Cerebellar nuclear complex (tissue), 1 donor: Measurements from ENCODE around the gene ARID5B.

ENCODE experiments used
- DNase-seq, 2 experiments: peaks; one replicate each; lab custom pipeline; 2025; lab: John Stamatoyannopoulos, UW

ARID5B gene

DNA sequence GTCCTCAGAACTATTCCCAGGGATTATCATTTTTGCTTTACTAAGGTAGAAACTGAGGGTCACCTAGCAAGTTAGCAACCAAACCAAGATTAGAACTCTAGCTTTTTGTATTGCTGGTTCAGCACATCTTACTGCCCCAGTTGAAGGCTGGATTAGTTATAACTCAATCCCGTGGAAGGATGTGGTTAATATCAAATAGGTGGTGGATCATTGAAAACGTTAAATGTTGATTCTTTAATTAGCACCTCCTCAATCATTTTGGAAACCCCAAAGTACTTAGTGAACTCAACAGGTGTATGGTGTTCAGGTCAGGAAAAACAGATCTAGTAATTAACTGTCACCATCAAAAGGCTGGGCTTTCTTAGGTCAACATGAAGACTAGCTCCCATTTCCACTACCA is 152.4 kb downstream of the ARID5B start:
- DNase-seq, result no peak

DNA sequence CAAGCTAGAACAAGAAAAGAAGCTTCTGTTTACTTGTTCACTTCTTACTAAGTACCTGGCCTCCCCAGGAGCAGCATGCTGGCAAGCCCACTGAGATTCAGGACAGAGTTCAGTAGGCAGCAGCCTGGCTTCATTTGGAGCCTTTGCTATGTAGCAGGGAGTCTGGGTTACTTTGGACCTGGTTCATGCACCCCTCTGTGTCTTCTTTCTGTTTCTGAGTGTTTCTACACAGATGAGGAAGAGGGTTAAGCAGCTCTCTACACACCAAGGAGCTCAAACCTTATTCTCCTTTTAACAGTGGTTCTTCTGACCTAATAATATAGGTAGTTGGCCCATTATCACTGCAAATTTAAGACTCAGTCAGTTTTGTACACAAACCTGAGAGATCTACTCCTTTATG is 152.9 kb downstream of the ARID5B start:
- DNase-seq, result no peak

DNA sequence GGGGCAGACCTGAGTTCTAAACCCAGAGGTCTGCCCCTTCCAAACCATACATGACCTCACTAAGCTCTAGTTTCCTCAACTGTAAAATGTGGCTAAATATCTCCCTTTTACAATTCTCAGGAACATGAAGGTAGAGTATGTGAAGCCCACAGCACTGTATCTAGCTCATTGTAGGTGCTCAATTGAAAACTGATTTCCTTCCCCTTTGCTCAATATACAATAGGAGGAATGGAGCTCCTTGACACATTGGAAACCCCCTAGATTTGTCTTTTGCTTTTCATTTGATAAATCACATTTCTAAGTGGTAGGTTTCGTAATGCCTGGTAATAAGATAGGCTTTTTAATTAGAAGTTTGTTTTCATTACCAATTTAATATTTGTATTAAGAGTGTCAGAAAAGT is 153.3 kb downstream of the ARID5B start:
- no peak for DNase-seq

DNA sequence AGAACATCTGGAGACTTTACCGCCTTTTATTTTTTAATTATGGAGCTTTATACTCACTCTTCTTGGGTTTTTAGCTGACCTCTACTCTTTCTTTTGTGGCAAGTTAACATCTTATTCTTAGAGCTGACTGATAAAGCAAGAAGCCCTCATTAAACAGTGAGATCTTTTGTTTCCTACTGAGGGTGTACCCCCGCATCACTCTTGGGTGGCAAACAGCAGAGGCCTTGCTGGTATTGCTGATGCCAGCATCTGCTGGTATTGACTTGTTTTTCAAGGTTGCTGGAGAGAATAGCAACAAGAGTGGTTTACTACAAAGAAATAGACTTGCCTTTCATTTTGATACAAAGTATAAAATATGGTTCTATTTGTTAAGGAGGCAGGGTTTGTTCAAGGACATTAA is 154.7 kb downstream of the ARID5B start:
- no peak for DNase-seq

DNA sequence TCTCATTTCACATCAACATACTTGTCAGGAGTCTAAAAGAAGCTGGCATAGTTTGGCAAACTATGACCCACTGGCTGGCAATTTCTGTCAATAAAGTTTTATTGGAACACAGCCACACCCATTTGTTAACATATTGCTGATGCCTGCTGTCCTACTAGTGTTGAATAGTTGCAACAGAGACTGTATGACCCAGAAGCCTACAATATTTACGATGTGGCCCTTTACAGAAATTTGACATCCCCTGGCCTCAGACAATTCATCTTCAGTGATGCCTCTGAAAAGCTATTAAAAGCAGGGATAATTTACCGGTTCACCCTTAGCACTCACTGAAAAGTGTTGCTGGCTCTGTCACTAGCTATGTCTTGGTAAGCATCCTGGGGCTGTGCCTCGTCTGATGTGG is 155.2 kb downstream of the ARID5B start:
- DNase-seq, result no peak

DNA sequence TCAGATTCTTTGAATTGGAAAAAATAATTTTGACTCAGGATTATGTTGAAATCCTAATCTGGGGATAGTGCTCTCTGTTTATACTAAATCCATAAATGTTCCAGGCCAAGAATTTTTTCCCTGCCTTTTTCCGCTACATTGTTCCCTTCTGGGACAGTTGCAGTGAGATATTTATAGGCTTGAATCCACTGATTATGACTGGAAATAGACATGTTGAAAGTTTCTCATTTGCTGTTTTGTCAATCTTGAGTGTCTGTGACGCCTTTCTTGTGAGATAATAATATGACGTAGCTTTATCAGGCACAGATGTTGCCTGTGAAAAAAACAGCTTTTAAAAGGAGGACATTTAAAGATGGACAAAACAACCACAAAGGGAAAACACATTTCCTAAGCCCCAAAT is 155.9 kb downstream of the ARID5B start:
- DNase-seq, result no peak

DNA sequence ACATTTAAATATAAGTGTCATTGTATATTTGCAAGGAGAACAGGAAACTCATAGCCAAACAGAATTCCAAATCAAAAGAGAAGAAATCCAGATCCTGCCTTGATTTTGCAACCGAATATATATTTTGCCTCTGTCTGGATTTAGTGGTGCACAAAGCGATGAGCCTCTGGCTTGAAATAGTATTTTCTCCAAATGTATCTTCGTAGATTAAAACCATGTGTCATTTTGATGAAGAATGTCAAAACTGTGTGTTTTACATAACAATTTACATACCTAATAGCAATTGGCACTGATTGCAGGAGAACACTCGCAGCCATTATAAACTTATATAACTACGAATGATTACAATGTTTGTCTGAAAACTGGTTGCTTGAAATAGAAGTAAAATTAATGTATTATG is 156.4 kb downstream of the ARID5B start:
- DNase-seq, result no peak

DNA sequence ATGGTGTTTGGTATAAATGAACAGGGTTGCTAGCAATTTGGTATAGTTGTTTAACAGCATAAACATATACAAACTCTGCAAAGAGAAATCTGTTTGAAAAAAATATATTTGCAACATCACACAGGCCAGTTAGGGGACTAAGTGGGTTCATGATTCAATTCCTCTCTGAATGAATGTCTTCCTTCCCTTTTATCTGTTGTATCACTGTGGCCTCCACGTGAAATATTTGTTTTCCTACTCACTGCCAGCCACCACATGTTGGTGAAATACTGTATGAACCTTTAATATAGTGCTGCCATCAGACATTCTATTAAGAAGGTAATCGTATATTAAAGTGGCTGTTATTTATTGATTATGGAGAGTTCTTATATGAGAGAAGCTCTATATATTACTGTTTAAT is 157.0 kb downstream of the ARID5B start:
- DNase-seq, result no peak

DNA sequence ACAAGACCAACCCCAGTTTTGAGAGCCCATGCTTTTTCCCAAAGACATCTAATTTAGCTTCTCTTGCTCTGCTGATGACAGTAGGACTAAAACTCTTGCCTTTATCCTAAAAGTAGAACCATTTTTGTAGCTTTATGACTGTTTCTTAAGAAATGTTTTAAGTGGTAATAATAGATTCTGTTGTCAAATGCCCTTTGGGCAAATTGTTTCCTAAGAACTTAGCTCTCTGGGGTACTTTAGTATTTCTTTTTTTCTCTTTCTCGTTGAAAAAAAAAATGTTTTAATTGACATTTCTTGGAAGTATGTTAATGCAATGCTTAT is 157.4 kb downstream of the ARID5B start:
- DNase-seq, result no peak

DNA sequence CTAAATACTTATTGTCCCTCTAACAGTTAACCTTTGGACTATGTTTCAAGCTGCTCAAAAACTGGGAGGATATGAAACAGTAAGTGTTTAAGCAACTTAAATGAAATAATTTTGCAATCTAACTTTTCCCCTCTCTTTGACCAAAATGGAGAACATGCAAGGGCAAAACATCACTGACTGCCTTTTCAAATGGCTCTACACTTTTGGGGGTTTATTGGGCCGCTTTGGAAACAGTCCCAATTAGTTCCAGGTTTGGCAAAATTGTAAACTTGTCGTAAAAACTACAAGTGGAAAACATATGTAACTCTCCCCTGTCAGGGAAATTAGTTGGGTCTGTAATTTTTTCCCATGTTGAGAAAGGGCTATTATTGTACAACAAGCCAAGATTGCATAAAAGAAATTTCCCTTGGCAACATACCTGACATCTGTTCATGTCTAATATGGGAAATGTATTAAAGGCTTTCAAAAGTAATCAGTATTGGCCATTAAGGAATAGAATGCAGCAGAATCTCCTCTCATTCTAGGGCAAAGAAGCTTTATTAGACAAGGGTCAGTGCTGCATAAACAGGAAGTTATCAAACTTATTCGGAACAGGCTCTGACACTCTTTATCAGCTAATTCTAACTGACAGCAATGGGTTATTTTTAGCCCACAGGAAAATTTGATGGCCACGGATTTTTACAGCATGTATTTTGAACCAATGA is 157.9 kb downstream of the ARID5B start:
- DNase-seq, result no peak

DNA sequence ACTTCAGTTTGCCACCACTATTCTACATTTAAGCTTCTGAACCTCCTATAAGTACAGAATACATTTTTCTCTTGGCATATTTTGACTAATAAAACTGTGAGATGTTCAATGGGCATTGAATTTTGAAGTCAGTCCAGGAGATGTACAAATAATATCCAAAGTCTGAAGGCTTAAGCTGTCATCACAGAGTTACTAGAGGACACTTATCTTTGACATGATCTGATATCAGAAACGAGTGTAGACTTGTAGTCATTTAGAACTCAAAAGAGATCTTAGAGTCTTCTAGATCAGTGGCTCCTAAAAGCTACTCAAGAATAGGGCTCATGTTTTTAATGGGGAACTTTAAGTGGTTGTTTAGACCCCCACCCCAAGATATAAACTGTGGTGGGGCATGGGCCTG is 160.5 kb downstream of the ARID5B start:
- no peak for DNase-seq

DNA sequence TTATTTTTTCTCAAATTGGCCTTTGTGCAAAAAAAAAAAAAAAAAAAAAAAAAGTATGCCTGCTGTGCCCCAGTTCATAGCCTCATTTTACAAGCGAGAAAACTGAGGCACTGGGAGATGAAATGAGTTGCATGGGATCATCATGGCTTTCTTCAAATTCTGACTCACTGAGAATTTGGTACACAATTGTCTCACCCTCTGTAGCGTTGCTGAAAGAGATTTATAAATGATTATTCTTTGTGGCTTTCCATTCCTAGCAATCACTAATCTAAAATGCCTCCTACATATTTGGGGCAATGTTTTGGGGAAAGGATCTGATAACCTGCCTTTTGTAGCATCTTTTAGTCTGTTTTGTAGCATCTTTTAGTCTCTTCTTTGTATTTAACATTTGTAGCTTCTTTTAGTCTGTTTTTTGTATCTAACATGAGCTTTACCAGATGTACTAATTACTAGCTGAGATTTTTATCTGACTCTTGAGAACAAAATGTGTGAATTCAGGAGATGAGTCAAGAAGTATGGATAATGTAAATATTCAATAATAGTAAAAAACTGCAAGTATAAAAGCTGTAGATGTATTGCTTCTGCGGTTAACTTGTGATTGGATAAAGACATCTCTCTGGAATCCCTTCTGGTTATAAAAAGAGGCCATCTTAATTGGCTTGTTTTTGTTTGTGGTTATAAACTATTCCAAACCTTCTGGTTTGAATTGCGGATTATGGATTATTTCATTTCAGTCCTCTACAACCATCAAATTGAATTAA is 161.4 kb downstream of the ARID5B start:
- no peak for DNase-seq

DNA sequence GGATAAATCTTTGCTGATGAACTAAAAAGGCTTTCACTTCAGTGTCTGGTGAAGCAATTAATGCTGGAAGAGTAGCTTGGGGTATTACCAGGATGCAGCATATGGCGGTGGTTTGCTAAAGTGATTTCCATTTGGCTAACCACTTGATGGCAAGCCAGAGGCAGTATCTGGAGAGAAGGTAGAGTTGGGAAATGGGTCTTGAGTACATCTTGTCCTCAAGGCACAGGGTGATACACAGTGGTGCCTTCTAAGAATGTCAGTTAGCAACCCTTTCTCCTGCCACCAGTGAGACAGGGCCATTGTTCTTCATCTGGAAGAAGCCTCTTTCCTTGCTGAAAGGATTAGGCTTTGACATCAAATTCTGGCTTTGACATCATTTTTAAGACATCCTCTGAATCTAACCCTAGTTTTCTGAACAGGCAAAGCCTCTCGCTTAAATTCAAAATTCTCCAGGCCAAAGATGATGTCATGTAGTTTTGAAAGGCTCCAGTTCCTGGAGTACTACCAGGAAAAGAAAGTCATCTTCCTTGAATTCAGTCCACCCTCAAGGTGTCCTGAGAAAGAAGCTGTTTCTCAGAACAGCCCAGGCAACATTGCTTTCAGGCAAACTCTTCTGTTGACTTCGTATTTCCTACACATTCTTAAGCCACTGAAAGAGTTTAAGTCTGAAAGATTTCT is 162.4 kb downstream of the ARID5B start:
- DNase-seq, result no peak

DNA sequence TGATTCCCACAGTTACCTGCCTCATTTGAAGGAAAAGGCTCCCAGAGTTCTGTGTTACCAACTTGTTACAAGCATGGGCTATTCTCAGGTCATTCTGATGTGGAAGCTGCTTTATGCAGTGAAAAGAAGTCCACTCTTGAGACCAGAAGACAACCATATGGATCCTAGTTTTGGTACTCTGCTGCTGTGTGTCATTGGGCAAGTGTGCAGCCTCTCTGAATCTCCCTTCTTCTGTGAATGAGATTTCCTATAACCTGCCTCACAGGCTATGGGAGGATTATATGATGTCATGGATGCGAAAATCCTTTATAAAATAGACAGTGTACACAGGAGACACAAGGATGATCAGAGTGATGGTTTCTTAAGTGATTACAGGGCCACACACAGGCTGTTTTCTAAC is 166.1 kb downstream of the ARID5B start:
- no peak for DNase-seq

DNA sequence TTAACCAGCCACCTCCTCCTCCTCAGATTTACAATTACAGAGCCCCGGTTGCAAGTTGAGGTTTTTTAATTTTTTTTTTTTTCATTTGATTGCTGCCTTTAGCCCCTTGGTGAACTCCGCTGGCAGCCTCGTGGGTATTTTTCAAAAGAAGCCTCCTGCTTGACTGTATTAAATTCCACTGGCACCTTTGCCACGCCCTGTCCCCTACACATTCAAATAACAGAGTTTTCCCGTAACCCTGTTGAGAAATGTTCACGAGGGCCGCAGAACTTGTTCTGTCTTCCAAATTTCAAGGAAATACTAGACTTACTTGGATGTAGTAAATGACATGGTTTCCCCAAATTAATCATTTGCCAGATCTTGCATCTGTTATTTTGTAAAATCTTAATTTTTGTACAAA is 167.0 kb downstream of the ARID5B start:
- no peak for DNase-seq

DNA sequence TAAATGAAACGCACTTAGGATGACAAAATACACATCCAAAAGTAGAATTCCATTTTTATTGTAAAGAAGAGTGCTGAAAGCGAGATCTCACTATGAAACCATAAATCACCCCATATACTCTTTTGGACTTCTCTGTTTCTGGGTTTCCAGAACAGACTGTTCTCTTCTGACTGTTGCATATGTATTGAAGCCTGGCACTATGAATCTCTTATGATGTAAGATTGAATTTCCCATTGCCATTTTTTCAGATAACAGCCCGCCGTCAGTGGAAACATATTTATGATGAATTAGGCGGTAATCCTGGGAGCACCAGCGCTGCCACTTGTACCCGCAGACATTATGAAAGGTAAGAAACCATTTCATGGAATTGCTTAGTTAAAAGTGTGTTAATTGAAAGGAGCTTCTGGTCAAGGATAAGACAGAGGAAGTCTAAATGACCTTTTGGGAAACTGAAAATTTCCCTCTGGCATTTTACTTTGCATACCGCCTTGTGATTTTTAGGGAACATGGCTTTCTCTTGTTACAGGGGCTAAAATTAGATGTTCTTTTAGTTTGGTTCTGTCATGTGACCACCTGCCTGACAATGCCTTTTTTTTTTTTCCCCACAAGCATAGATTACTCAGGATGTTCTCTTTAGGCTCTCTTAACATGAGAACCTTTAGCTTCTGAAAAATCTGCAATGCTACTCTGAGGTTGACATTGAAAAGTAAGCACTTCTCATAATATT is 168.1 kb downstream of the ARID5B start:
- no peak for DNase-seq

DNA sequence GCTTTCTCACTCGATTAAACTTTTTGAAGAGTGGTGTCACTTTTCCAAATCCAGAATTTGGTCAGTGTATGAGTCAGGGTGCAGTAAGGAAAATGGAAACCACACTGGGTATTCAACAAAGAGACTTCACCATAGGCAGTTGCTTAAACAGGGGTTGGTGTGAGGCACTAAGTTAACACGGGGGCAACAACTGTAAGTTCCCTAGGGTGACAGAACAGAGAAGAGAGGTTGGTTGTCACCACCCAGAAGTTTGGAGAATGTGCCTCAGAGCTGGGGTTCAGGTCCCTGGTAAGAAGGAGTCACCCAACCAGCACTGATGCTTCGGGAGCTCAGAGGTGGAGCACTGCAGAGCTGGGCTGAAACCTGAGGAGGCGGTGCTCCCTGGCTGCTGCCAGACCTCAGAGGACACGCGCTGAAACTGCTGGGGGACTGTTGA is 170.4 kb downstream of the ARID5B start:
- DNase-seq, result no peak

DNA sequence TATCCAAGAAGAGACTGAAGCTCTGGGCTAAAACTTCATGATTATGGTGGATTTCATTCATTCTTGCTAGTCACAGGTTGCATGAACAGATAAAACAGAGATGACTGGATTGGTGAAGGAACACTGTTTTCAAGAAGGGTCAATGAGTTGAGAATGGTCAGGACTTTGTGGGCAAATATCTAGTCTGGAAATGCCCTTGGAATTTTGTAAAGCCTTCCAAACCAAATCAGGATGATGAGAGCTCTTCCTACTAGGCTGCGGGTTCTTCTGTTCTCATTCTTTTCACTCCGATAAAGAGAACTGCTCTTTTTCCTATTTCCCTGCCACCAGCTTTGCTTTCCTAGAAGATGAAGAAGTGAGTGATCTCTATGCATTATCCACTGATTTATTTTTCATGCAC is 171.4 kb downstream of the ARID5B start:
- no peak for DNase-seq

DNA sequence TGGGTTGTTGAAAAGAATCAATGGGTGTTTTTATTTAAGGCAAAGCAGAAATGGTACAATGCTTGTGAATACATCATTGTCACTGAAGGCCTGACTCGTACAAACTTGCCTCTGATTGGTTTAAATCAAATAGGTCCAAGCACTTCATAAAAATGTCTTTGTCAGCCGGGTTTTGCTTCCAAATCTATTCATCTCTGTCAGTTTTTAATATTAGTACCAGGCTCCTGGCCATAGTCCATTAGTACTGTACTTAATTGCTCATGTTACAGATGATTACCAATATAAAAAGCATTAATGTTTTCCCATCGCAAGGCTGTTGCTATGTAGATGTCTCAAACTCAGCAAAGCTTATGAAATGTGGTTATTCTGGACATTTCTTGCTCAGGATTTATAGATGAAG is 171.9 kb downstream of the ARID5B start:
- no peak for DNase-seq

DNA sequence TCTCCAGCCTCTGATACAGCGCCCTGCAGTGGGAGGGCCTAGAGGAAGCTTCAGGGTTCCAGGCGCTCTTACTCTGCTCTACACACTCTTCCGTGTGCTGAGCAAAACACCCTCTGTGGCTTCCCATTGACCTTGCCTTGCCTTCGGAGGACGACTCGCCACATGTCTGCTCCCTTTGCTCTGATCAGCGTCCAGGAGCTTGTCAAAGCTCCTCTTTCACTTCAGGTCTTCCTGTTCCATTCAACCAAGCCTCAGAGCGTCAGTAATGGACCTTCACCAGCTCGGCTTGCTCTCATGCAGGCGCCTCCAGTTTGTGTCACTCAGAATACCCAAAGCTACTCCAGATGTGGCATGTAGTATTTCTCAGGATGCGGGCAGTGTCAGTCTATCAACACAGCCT is 173.9 kb downstream of the ARID5B start:
- no peak for DNase-seq

DNA sequence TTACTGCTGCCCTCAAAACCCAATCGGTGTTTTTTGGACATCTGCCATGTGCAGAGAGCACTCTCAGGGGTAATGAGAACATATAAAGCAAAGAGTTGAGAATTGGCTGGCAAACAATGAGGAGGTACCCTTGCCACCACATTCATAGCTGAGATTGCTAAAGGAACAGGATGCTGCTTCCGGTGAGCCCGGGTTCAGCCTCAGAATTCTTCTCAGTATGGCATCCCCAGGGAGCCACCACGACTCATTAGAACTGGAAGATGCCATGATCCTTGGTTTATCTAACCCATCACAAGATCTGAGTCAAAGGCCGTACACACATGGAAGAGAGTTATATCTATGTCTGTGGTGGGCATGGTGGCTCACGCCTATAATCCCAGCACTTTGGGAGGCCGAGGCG is 174.4 kb downstream of the ARID5B start:
- no peak for DNase-seq

DNA sequence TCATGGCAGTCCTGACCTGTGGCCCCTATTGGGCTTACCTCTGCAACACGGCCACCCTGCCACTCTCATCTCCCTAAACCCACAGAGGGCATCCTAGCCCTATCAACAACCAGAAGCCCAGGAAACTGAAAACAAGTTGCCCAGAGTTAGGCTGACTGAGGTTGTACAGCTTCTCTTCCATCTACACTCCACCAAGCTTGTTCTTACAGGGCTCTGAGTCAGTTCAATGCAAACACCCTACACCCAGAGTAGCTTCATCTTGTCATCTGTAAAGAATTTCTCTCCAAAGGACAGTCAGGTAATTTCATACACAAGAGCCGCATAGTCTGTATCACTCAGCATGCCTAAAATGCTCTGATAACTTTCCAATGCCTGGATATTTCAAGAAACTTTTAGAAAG is 175.4 kb downstream of the ARID5B start:
- no peak for DNase-seq
